Gastrocnemius medialis (tissue), 4 donors: Measurements from ENCODE around the gene KANSL3.

Experiments
- POLR2A ChIP-seq, 2 donors: fragments of 450-650 bp; IDR thresholded peaks; one replicate each; pipeline ENCODE4 v1.6.1; 2017; ENCODE audit warnings: antibody characterized with exemption in 2 of 2, mild to moderate bottlenecking in 2 of 2, moderate library complexity in 2 of 2
- TF ChIP-seq, protein P1 (sequence below), 5 experiments: fragments of 450-650 bp in 3 of 5; fragments of 200-600 bp in 2 of 5; sonication (generic) in 2 of 5; IDR thresholded peaks in 4 of 5; conservative IDR thresholded peaks in 1 of 5; 1 replicate in 4 of 5; 2 replicates in 1 of 5; pipeline ENCODE4 v1.5.1; 2016 to 2019; ENCODE audit warnings: antibody characterized with exemption in 5 of 5, mild to moderate bottlenecking in 3 of 5, moderate library complexity in 3 of 5

DNA sequence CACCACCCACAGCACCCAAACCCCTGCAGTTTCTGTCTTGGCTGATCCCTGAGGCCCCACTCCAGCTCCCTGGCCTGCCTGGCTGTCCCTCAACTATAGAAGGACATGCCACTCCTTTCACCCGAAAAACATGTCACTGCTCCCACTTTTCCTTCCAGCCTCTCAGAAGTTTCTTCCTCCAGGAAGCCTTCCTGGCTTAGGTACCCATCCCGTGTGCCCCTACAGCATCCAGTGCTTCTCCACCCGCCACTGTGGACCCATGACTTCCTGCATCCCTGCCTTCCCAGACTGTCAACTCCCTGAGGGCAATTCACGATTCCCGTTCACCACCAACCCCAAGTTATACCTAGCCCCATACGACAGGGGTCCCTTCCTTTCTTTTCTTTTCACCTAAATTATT is 80.1 kb downstream of the KANSL3 start:
- TF ChIP-seq, protein P1, sequence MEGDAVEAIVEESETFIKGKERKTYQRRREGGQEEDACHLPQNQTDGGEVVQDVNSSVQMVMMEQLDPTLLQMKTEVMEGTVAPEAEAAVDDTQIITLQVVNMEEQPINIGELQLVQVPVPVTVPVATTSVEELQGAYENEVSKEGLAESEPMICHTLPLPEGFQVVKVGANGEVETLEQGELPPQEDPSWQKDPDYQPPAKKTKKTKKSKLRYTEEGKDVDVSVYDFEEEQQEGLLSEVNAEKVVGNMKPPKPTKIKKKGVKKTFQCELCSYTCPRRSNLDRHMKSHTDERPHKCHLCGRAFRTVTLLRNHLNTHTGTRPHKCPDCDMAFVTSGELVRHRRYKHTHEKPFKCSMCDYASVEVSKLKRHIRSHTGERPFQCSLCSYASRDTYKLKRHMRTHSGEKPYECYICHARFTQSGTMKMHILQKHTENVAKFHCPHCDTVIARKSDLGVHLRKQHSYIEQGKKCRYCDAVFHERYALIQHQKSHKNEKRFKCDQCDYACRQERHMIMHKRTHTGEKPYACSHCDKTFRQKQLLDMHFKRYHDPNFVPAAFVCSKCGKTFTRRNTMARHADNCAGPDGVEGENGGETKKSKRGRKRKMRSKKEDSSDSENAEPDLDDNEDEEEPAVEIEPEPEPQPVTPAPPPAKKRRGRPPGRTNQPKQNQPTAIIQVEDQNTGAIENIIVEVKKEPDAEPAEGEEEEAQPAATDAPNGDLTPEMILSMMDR (IDR thresholded peaks at IDR 0.05 in 4 of 5, conservative IDR thresholded peaks at IDR 0.05 in 1 of 5) = no peak
- no peak for TF ChIP-seq POLR2A (IDR thresholded peaks at IDR 0.05)
